CD4-positive, alpha-beta T cell treated with Interferon alpha-2 for 1 hour (primary cell): ENCODE measurements around the gene SLC5A4.
"Not testable (repeated sequence)": the region's sequence is repeated elsewhere in the genome, so short reads cannot be mapped to it uniquely, and the experiment has no call there.

ENCODE experiments used
- DNase-seq, 2 donors: peaks; one replicate each; pipeline ENCODE4 v3.0.0-alpha.2; 2020 to 2022

SLC5A4 gene

GRCh38 chr22:32199341-32199740 is 55.8 kb downstream of the SLC5A4 start:
- no peak for DNase-seq

DNA sequence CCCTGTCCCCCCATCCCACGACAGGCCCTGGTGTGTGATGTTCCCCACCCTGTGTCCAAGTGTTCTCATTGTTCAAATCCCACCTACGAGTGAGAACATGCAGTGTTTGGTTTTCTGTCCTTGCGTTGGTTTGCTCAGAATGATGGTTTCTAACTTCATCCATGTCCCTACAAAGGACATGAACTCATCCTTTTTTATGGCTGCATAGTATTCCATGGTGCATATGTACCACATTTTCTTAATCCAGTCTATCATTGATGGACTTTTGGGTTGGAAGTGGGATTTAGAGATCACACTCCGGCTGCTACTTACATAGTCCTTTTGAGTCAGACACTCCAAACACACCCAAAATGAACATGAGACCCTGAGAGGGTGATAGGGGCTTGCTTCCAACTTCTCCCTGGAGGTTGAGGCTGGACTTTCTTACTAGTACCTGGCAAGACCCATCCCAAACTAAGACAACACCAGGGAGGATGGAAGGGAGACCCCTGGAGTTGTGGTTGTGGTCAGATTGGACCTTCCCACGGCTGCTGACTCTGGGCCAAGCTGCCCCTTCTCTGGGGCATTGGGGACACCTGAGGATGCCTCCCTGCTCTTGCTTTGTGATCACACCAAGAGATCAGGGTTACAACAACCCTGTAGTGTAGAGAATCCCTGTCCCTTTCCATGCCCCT is 57.5 kb downstream of the SLC5A4 start:
- DNase-seq: not testable (repeated sequence)

GRCh38 chr22:32195900-32196299 is 59.2 kb downstream of the SLC5A4 start:
- DNase-seq: not testable (repeated sequence)

- DNase-seq: not testable (repeated sequence)
Measured at GRCh38 chr22:32193346-32193745, 61.8 kb downstream of the SLC5A4 start.

DNA sequence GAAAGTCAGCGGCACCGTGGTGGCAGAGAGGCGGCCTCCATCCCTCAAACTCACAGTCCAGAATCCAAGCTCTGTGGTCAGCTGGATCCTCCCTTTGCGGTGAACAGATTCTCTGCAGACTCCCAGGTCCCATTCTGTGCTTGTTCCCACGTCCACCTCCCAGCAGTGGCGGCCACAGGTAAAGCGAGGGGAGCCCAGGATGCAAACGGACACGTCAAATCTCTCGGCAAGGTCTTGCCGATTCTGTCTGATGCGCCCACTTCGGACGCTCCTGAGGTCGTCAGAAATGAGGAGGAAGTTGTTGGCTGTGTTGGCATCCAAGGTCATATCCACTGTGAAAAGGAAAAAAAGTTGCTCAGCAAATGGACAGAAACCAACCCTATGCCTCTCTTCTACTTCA is 64.1 kb downstream of the SLC5A4 start:
- DNase-seq: not testable (repeated sequence)

GRCh38 chr22:32185821-32186220 is 69.3 kb downstream of the SLC5A4 start:
- DNase-seq: no peak

DNA sequence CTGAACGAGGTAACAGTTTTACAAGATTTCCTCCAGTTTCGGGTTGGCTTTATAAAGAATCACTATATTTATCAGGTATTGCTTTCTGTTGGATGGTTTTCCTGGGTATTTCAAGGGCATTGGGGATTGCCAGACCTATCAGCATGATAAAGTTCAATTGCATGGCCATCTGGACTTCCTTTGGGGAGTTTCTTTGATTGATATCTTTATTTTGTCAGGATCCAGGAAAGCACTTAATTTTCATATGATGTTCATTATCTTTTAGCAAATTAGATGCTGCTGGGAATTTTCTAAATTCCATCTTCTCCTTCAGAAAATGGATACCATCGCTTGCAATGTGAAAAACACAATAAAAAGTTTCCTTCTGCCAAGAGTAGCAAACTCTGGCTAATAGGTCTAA is 71.5 kb downstream of the SLC5A4 start:
- DNase-seq: no peak

DNA sequence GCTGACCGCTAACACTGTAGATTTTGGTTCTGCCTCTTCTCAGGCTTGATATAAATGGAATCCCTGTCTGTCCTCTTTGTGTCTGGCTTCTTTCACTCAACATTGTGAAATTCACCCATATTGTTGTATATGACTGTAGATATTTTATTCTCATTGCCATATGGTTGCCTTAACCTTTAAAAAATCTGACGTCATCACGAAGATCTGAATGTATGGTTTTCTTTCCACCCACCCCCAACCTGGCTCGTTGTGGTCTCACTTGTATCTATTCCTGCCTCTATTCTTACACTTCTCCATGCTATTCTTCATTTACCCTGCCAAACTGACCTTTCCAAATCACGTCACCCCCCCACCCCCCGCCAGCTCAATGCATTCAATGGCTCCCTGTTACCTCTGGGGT is 74.1 kb downstream of the SLC5A4 start:
- DNase-seq: no peak

DNA sequence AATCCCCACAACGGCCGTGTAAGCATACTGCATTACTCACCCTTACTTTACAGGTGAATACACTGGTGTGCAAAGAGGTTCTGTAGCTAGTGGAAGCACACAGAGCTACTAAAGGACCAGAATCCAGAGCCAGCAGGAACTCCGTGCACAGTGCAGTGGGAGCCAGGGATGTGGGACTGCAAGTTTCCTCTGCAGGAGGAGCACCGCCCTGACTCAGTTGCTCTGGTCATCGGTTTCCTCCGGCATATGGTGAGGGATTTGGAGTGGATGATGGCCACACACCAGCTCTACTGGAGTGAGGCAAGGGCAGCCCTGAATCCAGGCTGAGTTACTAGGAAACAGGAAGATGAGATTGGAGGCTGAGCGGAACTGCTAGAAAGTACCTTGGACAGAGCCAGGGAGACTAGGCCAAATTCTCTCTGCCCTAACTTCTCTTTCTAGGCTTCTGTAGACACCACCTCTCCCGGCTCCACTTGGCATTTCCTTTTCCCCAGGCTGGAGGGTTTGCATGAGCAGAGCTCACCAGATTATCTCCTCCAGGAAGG is 77.9 kb downstream of the SLC5A4 start:
- no peak for DNase-seq

DNA sequence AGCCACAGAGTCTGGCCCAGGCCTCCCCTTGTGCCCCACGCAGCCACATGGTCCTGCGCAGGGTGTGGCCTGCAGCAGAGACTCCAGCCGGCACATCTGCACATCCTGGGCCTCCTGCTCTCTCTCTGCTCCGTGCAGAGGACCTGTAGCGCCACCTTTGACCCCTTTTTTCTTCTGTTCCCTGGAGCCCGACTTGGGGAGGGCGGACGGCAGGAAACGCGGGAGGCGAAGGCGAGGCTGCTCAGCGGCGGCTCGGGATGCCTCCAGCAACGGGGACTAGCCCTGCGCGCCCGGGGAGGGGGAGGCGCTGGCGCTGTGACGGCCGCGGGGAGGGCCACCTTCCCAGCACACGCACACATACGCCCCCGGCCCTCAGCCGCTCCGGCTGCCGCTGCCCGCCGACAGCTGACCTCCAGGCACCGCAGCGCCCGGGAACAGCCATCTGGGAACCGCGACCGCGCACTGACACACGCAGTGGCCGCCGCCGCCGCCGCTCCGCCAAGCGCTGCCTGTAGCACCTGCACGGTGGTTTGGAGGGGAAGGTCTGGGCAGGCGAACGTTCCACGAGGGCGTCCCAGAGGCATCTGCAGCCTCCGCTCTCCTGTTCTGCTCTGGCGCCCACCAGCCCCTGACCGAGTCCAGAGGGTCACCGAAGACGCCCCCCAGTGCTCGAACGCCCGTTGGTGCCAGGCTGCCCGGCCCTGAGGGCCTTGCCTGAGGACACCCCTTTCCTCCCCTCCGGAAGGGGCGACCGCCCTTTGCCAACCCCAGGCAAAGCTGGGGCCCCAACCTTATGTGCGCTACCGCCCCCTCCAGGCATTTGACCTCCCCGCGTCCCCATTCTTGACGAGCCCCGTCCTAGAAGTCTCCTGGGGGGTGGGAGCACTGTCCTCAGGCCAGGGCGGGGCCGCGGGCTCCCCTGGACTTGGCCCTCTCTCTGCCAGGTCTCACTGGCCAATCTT is 79.2 kb downstream of the SLC5A4 start:
- DNase-seq: peak in 1 of 2 donors; percentile 13

- no peak for DNase-seq
Measured at GRCh38 chr22:32175115-32175514, 80.0 kb downstream of the SLC5A4 start.
